AG10803 (cell line): ENCODE results near the gene CFAP107.

Experiments used
- DNase-seq: peaks from one replicate; pipeline ENCODE4 v3.0.0; 2010; ENCODE audit warnings: low read depth
- H3K4me3 ChIP-seq: 2 replicates; pipeline ENCODE4 v1.5.1; 2011; ENCODE audit warnings: mild to moderate bottlenecking, low read length, control low read depth
- TF ChIP-seq, protein P1 (sequence below): conservative IDR thresholded peaks from 2 replicates; pipeline ENCODE4 v1.5.1; 2011; ENCODE audit warnings: mild to moderate bottlenecking, low read length, control low read depth, inconsistent platforms

Gene CFAP107

DNA sequence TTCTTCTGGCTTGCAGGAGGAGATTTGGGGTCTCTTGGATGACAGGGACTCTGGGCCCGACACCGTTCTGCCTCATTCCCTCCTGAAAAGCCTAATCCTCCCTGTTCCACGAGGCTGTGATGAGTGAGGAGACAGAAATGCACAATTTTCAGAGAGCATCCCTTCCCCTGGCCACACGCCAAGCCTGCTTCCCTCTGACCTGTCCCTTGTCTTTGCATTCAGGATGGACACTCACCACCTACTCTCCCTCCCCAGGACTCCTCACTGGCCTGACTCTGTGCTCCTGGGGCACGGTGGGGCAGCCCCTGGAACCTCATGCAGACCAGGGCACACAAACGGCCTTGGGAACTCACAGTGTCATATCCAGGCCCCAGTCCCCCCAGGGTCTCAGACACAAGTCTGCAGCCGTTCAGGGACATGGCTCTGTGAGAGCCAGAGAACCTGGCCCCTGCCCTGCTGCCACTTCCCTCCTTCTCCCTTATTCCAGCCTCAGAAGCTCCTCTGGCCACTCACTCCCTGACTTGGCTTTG lies 24.0 kb downstream of the CFAP107 start:
- no peak overlapping the region for H3K4me3 ChIP-seq
- DNase-seq = no peak
- TF ChIP-seq, protein P1, sequence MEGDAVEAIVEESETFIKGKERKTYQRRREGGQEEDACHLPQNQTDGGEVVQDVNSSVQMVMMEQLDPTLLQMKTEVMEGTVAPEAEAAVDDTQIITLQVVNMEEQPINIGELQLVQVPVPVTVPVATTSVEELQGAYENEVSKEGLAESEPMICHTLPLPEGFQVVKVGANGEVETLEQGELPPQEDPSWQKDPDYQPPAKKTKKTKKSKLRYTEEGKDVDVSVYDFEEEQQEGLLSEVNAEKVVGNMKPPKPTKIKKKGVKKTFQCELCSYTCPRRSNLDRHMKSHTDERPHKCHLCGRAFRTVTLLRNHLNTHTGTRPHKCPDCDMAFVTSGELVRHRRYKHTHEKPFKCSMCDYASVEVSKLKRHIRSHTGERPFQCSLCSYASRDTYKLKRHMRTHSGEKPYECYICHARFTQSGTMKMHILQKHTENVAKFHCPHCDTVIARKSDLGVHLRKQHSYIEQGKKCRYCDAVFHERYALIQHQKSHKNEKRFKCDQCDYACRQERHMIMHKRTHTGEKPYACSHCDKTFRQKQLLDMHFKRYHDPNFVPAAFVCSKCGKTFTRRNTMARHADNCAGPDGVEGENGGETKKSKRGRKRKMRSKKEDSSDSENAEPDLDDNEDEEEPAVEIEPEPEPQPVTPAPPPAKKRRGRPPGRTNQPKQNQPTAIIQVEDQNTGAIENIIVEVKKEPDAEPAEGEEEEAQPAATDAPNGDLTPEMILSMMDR = no peak

DNA sequence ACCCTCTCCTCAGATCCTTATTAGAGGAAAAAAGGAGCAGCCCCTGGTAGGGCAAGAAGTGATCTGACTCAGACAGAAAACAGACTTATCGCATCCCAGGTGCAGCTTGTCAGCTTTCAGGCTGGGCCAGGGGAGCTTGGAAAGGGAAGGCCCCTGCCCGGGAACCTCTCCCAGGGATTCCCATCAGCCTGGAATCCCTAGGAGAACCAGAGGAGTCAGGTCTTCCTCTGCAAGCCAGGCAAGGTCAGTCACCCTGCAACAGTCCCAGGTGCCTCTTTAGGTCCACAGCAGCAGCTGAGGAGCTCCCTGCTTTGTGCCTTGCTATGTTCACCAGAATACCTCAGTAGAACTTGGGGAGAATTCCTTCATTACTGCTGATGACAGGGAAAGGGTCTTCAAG lies 24.6 kb downstream of the CFAP107 start:
- no peak overlapping the region for H3K4me3 ChIP-seq
- TF ChIP-seq, protein P1 = no peak
- DNase-seq = no peak

DNA sequence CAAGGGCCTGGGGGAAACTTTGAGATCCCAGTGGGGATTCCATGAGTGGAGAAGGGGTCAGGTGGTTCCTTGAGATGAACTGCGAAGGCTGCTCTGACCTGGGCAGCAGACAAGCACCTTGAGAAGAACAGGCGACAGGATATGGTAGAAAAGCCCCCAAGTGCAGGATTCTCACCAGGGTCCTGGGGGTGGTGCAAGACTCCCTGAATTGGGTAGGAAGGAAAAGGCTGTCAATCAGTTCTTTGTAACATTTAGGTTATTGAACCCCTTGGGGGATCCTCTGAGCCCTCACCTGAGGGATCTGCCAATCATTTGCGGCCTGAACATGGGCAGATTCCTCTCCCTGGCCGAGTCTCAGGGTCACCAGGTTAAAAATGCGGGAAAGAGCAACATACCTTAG lies 25.2 kb downstream of the CFAP107 start:
- TF ChIP-seq, protein P1 = no peak
- no peak overlapping the region for H3K4me3 ChIP-seq
- DNase-seq = no peak

DNA sequence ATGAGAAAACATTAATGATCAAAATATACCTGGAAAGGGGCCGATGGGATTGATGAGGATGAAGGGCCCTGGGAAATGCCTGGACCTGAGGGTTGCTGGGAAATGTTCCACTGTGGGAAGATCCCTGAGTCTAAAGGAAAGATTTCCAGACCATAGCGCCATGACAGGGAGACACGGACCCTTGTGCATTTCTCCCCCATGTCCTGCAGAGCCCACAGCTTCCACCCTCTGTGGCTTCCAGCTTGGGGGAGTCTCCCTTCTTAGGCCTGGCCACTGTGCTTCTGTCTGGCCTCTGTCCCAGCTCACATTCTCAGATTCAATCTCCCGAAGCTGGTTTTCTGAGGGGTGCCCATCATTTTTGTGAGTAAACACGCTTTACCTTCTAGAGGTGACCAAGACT lies 26.5 kb downstream of the CFAP107 start:
- TF ChIP-seq, protein P1 = no peak
- DNase-seq = no peak

DNA sequence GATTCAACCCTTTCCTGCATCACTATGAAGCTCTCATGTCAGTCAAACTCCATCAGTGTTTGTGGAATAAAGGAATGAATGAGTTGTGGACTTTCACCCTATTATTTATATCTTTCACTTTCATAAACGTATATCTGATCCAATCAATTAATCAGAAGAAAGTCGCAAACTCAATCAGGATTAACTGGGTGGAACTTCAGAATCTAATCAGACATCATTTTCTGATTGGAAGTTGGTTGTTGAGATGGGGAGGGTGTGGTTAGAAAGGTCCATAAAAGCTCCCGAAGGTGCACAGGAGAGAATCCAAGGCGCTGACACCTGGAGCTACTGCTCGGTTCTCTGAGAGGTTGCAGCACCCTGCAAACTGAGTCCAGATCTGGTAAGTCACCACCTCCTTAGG lies 27.4 kb downstream of the CFAP107 start, which contains the start of gene PRAMEF12:
PRAMEF12 (plus strand) TSS at position 301 of the 400 bp plus-strand sequence. CDS start 1,130 bp downstream, outside the sequence.
- TF ChIP-seq, protein P1 = no peak
- DNase-seq = no peak
- H3K4me3 ChIP-seq = no peak within 1 kb of the TSS

More for the DNA sequence above, 26.5 kb downstream of the CFAP107 start:
- H3K4me3 ChIP-seq = no peak overlapping the region

DNA sequence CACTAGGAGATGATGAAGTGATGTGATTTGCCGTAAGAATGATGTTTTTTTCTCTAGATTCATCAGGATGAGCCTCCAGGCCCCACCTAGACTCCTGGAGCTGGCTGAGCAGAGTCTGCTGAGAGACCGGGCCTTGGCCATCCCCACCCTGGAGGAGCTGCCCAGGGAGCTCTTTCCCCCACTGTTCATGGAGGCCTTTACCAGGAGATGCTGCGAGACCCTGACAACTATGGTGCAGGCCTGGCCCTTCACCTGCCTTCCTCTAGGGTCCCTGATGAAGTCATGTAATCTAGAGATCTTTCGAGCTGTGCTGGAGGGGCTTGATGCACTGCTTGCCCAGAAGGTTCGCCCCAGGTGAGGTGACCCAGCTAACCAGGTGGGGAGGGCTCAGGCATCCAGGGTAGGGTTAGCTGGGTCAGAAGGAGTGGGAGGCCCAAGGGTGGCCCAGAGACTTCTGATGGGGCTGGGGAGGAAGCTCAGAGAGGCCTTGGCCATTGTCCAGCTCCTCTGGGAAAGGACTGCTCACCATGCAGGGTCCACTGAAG lies 28.9 kb downstream of the CFAP107 start:
- H3K4me3 ChIP-seq = no peak overlapping the region
- DNase-seq = no peak
- TF ChIP-seq, protein P1 = no peak

DNA sequence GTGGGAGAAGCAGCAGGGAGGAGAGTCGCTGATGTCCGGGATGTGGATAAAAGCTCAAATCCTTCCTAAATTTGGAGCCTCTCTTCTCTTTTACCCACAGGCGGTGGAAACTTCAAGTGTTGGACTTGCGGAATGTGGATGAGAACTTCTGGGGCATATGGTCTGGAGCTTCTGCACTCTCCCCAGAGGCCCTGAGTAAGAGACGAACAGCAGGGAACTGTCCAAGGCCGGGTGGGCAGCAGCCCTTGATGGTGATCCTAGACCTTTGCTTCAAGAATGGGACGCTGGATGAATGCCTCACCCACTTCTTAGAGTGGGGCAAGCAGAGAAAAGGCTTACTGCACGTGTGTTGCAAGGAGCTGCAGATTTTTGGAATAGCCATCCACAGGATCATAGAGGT lies 29.4 kb downstream of the CFAP107 start:
- H3K4me3 ChIP-seq = no peak overlapping the region
- TF ChIP-seq, protein P1 = no peak
- DNase-seq = no peak
